ENCODE measurements around the gene ZMYM2.

ZMYM2 gene

DNA sequence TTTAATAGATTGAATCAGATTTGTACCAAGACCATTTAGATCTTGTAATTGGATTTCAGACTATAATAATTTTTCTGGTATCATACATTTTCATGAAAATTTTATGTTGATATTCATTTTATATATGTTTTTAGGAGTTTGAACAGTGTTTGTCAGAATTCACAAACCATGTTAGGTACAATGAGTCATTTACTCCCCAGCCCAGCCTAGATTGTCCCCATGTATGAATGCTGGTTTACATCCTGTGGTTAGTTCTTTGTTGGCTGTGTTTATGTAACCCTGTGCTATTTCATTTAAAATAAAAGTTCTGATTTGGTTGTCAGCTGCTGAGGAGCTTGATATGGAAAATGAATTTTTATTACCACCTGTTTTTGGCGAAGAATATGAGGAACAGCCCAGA is 105.6 kb downstream of the ZMYM2 start:
- Histone ChIP-seq H3K4me3 (ENCODE audit: low read depth, low read length) (no peak overlapping the region), H3K27ac (no peak overlapping the region), H3K36me3 (peaks cover 91% of the 10 kb centered on the region), H3K27me3 (ENCODE audit: insufficient read depth, low read depth, severe bottlenecking) (no peaks in the 10 kb centered on the region), H3K9me3 (ENCODE audit: severe bottlenecking) (no peaks in the 10 kb centered on the region)
- TF ChIP-seq, protein P1, sequence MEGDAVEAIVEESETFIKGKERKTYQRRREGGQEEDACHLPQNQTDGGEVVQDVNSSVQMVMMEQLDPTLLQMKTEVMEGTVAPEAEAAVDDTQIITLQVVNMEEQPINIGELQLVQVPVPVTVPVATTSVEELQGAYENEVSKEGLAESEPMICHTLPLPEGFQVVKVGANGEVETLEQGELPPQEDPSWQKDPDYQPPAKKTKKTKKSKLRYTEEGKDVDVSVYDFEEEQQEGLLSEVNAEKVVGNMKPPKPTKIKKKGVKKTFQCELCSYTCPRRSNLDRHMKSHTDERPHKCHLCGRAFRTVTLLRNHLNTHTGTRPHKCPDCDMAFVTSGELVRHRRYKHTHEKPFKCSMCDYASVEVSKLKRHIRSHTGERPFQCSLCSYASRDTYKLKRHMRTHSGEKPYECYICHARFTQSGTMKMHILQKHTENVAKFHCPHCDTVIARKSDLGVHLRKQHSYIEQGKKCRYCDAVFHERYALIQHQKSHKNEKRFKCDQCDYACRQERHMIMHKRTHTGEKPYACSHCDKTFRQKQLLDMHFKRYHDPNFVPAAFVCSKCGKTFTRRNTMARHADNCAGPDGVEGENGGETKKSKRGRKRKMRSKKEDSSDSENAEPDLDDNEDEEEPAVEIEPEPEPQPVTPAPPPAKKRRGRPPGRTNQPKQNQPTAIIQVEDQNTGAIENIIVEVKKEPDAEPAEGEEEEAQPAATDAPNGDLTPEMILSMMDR (IDR thresholded peaks at IDR 0.05; ENCODE audit: low read depth, low read length): no peak
- DNase-seq: no peak

DNA sequence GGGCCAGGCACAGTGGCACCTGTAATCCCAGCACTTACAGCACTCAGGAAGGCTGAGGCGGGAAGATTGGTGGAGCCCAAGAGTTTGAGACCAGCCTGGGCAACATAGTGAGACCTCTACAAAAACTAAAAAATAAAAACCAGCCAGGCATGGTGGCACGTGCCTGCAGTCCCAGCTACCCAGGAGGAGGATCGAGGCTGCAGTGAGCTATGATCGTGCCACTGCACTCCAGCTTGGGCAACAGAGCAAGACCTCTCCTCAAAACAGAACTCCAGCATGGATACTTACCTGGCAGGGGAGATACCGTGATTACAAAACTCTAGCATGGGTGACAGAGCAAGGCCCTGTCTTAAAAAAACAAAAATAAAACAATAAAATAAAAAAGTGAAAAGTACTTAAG is 107.0 kb downstream of the ZMYM2 start:
- DNase-seq: no peak
- TF ChIP-seq, protein P1 (IDR thresholded peaks at IDR 0.05; ENCODE audit: low read depth, low read length): no peak
- H3K27ac ChIP-seq: no peak overlapping the region
- no peak overlapping the region for H3K4me3 ChIP-seq (ENCODE audit: low read depth, low read length)
- H3K9me3 ChIP-seq (ENCODE audit: severe bottlenecking): no peaks in the 10 kb centered on the region
- H3K27me3 ChIP-seq (ENCODE audit: insufficient read depth, low read depth, severe bottlenecking): no peaks in the 10 kb centered on the region
- H3K36me3 ChIP-seq: peaks cover 86% of the 10 kb centered on the region

DNA sequence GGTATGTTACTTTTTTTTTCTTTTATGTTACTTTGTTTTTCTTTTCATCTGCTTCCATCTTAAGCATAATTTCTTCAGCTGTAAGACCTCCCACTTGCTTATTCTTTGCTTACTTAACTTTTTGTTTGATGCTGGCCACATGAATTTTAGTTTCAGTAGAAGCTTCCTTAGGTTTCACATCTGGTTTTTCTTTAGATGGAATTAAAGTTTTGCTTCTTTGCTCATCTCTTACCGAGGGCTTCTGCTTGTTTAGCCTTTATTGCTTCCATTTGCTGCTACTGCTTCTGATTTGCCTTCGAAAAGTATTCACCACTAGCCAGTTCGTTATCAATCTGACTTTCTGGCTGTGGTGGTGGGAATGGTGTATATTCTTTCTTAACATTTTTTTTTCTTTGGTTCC is 111.4 kb downstream of the ZMYM2 start:
- no peak for DNase-seq
- H3K4me3 ChIP-seq (ENCODE audit: low read depth, low read length): no peak overlapping the region
- H3K36me3 ChIP-seq: peaks cover 92% of the 10 kb centered on the region
- H3K9me3 ChIP-seq (ENCODE audit: severe bottlenecking): no peaks in the 10 kb centered on the region
- no peak overlapping the region for H3K27ac ChIP-seq
- no peaks in the 10 kb centered on the region for H3K27me3 ChIP-seq (ENCODE audit: insufficient read depth, low read depth, severe bottlenecking)
- TF ChIP-seq, protein P1 (IDR thresholded peaks at IDR 0.05; ENCODE audit: low read depth, low read length): no peak

DNA sequence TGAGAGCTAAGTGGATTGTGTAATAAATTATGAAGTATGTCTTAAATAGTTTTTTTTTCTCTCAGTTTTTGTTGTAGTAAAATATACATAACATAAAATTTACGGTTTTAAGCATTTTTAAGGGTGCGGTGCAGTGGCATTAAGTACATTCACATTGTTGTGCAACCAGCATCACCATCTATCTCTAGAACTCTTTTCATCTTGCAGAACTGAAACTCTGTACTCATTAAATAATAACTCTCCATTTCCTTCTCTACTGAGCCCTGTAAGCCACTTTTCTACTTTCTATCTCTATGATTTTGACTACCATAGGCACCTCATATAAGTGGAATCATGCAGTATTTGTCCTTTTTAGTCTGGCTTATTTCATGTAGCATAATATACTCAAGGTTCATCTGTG is 115.2 kb downstream of the ZMYM2 start:
- TF ChIP-seq, protein P1 (IDR thresholded peaks at IDR 0.05; ENCODE audit: low read depth, low read length): no peak
- Histone ChIP-seq H3K4me3 (ENCODE audit: low read depth, low read length) (no peak overlapping the region), H3K27me3 (ENCODE audit: insufficient read depth, low read depth, severe bottlenecking) (no peaks in the 10 kb centered on the region), H3K36me3 (peaks cover 76% of the 10 kb centered on the region), H3K9me3 (ENCODE audit: severe bottlenecking) (no peaks in the 10 kb centered on the region), H3K27ac (no peak overlapping the region)
- DNase-seq: no peak

DNA sequence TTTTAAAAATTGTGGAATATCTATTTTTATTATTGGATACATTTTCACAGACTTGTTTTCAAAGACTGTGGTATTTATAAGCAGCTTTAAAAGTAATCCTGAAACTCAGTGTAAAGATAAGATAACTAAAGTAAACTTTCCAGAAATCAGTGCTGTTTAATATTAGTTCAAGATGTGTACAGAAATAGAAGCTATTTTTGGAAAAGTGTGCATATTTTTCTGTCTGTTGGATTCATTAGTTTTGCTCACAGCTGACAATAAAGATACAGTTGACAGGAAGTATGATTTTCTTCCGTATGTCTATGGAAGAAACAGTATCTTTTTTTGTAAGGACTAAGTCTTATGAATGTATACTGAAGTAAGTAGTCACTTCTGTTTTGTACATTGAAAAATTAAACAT is 116.4 kb downstream of the ZMYM2 start:
- Histone ChIP-seq H3K36me3 (peaks cover 74% of the 10 kb centered on the region), H3K27me3 (ENCODE audit: insufficient read depth, low read depth, severe bottlenecking) (no peaks in the 10 kb centered on the region), H3K4me3 (ENCODE audit: low read depth, low read length) (no peak overlapping the region), H3K9me3 (ENCODE audit: severe bottlenecking) (no peaks in the 10 kb centered on the region), H3K27ac (no peak overlapping the region)
- TF ChIP-seq, protein P1 (IDR thresholded peaks at IDR 0.05; ENCODE audit: low read depth, low read length): no peak
- DNase-seq: no peak

DNA sequence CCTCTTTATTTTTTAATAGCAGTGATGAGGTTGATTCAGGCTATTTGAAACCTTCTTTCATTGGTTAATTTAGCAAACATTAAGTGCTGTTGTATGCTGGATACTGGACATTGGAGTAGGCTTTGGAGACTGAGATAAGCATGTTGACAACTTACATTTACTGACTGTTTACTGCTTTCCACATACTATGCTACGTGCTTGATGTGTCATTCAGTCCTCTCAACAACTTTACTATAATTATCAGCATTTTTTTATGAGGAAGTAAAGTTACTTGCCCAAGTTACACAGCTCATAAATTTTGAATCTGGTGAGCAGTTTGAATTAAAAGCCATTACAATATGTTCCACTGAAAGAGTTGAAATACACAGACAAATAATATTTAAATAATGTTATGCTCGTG is 118.6 kb downstream of the ZMYM2 start:
- Histone ChIP-seq H3K27ac (no peak overlapping the region), H3K36me3 (peaks cover 67% of the 10 kb centered on the region), H3K9me3 (ENCODE audit: severe bottlenecking) (no peaks in the 10 kb centered on the region), H3K27me3 (ENCODE audit: insufficient read depth, low read depth, severe bottlenecking) (no peaks in the 10 kb centered on the region), H3K4me3 (ENCODE audit: low read depth, low read length) (no peak overlapping the region)
- DNase-seq: no peak
- TF ChIP-seq, protein P1 (IDR thresholded peaks at IDR 0.05; ENCODE audit: low read depth, low read length): no peak
